HG02623 (cell line): Measurements from ENCODE around the gene FAN1.
"Not testable (repeated sequence)": the region's sequence is repeated elsewhere in the genome, so short reads cannot be mapped to it uniquely, and the experiment has no call there.

Source experiments
- ATAC-seq: cut with Tn5 transposase; IDR thresholded peaks from one replicate; pipeline ENCODE4 v1.9.1; 2021; ENCODE audit warnings: moderate library complexity; ENCODE audit not compliant: unreplicated experiment

FAN1 gene

GRCh38 chr15:30903497-30904187 lies at the start of gene FAN1:
Gene FAN1 (plus strand): TSS chr15:30903915. CDS start chr15:30904664, 749 bp downstream.
- peak; percentile 92 for ATAC-seq

DNA sequence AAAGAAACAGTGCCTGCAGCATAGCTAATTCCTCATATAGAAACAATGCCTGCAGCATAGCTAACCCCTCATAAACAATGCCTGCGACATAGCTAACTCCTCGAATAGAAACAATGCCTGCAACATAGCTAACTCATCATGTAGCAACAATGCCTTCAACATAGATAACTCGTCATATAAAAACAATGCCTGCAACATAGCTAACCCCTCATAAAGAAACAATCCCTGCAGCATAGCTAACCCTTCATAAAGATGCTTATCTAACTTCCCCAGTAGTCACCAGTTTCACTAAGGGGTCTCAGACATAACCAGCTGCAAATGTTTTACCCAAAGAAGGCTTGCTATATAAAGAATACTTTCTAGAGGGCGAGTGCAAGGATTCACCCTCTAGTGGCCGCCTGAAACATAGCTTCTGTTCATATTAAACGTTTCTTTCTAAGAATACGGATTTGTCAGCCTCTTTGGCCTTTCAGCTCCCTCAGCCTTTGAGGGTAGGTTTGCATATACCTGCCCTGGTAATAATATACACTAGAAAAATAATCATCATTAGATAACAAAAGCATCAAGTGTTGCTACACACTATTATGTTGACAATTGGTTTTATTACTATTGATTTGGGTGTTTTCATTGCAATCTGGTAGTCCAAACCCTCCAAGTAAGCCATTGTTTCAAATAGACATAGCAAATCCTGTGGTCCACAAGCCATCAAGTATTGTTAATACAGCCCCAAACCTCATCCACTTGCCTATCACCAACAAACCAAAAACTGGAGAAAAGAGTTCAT lies 44.4 kb upstream of the FAN1 start:
- ATAC-seq: no peak

DNA sequence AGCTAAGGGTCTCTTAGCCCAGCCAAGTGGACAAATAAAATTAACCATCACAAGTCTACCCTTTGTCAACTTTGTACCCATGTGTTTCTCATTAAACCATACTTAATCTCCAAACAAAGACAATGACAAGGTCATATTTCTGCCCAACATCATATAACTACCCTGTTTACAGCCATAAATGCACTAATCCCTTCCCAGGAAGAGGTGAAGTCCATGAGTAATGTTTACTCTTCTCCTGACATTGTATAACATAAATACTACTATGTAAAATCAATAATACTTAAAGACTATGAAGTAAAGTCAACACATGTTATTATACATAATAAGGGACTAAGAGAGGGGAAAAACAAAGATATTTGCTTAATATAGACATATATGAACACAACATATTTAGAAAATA lies 38.5 kb upstream of the FAN1 start:
- ATAC-seq: no peak

DNA sequence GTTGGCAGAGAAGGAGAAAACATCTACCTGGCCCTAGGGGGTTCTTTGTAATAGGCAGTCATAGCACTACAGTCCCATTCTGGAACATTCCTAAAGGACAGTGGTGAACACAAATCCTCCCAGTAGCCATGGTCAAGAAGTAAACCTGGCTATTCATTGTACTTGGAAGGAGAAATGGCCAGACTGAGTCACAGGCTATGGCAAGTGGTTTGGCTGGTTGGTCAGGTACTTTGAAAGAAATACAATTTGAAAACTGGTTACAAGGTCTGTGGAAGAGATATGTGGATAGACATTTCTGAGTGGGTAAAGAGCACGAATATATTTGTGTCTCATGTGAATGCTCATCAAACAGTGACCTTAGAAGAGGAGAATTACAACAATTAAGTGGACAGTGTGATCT lies 33.0 kb upstream of the FAN1 start:
- no peak for ATAC-seq

DNA sequence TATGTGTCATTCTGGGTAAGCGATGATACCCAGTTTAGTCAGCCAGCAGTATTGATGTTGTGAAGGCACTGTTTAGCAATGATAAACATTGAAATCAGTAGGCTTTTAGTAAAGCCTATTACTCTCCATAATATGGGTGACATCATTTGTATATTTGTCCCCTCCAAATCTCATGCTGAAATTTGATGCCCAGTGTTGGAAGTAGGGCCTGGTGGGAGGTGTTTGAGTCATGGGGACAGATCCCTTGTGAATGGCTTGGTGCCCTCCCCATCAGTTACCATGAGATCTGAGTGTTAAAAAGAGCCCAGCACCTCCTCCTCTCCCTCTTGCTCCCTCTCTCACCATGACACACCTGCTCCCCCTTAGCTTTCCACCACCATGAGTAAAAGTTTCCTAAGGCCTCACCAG lies 31.4 kb upstream of the FAN1 start:
- ATAC-seq: no peak

DNA sequence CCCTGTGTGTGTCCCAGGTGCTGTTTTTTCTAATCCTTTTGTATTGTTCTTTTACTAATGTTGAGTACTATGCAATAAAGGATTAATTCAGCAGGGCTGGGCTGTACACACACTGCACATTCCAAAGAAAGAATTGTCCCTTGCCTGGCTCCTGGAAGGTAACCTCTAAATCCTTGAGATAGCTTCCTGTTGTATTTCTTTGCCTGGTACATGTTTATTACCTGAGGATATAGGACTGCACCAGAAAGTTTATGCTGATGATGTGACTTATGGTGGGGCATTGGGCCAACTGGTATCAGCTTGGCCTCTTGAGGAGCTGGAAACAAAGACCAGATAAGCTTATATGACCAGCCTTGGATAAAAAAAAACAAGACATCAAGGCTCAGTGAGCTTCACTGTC lies 26.6 kb upstream of the FAN1 start:
- ATAC-seq: no peak

DNA sequence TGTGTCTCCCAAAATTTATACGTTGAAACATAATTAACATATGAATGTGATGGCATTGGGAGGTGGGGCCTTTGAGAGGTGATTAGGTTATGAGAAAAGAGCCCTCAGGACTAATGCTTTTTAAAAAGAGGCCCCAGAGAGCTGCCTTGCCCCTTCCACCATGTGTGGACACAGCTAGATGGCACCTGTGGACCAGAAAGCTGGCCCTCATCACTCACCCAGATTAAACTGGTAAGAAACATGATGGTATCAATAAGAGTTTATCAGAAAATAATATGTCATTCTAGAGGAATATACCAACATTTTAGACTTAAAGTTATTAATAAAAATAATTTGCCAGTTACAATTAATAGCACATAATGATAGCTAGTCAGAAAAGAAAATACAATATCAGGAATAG lies 25.2 kb upstream of the FAN1 start:
- ATAC-seq: no peak

DNA sequence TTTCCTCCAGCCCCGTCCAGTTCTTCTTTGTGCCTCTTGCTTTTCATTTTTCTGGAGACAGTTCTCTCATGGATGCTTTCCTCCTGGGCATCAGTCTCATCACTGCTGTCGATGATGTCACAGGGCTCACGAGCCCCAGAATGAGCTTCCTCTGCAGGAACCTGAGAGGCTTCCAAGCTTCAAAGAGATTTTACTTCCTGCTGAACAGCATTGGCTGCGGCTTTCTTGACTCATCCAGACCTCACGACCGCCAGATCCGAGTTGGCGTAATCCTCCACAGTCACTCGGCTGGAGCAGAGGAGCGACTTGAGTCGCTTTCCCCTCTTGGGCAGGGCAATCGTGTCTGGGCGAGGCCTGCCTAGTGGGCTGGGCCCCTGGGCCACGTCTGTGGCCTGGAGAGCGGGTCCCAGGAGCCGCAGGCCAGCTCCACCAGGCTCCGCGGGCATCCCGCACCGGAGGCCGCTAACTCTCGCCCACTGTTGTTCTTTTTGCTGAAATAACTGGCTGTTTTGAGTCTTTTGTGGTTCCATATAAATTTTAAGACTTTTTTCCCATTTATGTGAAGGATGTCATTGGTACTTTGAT lies 20.8 kb upstream of the FAN1 start:
- no peak for ATAC-seq

DNA sequence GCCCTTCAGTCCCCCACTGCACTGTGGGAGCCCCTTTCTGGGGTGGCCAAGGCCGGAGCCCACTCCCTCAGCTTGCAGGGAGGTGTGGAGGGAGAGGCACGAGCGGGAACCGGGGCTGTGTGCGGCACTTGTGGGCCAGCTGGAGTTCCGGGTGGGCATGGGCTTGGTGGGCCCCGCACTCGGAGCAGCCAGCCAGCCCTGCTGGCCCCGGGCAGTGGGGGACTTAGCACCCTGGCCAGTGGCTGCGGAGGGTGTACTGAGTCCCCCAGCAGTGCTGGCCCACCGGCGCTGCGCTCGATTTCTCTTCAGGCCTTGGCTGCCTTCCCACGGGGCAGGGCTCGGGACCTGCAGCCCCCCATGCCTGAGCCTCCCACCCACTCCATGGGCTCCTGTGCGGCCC lies 20.0 kb upstream of the FAN1 start:
- not testable (repeated sequence) for ATAC-seq

DNA sequence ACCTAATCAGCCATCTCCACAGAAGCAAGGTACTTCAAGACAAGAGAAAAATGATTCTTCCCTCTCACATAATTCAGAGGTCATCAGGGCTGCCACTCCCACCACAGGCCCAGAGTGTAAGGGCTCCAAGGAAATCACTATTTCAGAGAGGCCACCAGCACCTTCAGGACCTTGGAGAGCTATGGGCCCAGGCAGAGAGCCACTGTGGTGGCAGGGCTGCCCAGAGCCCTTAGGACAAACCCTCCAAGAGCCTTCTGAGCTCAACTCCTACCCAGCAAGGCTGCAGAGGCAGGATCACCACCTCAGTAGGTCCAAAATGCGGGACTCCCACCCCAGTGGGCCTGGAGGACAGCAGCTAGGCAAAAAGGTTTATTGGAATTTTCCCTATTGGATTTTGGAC lies 17.9 kb upstream of the FAN1 start:
- no peak for ATAC-seq

DNA sequence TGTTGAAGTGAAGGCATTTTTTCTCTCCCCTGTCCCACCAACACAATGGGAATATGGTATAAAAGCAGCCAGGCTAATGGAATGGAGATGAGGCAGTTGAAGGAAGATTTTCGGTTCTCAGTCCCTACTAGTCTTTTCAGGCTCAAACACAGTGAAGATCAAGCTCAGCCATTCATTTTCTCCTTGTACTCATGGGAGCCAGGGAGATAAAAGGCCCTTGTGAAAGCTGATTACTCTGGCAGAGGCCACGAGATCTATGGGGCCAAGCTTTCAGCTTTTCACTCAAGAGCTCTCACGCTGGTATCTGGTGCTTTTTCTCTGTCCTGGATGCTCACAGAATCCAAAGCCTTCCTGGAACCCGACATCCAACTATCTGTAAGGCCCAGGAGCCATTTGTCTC lies 14.5 kb upstream of the FAN1 start:
- ATAC-seq: no peak

GRCh38 chr15:30895461-30896210 lies 8.1 kb upstream of the FAN1 start:
- ATAC-seq: no peak

DNA sequence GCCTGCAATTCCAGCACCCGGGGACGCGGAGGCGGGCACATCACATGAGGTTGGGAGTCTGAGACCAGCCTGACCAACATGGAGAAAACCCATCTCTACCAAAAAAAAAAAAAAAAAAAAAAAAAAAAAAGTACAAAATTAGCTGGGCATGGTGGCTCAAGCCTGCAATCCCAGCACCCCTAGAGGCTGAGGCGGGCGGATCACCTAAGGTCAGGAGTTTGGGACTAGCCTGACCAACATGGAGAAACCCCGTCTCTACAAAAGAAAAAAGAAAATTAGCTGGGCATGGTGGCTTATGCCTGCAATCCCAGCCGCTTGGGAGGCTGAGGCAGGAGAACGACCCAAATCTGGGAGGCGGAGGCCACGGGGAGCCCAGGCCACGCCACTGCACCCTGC lies 7.5 kb upstream of the FAN1 start:
- ATAC-seq: no peak

- no peak for ATAC-seq
These were observed 1.8 kb upstream of the FAN1 start for GRCh38 chr15:30901889-30902288.

DNA sequence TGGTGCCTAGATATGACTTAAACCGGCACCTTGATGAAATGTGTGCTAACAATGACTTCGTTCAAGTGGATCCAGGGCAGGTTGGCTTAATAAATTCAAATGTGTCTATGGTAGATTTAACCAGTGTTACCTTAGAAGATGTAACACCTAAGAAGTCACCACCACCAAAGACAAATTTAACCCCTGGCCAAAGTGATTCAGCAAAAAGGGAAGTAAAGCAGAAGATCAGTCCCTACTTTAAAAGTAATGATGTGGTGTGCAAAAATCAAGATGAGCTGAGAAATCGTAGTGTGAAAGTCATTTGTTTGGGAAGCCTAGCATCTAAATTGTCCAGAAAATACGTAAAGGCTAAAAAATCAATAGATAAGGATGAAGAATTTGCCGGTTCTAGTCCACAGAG lies 1.1 kb downstream of the FAN1 start:
- ATAC-seq: no peak

- ATAC-seq: no peak
These were observed 2.1 kb downstream of the FAN1 start for GRCh38 chr15:30905821-30906220.

DNA sequence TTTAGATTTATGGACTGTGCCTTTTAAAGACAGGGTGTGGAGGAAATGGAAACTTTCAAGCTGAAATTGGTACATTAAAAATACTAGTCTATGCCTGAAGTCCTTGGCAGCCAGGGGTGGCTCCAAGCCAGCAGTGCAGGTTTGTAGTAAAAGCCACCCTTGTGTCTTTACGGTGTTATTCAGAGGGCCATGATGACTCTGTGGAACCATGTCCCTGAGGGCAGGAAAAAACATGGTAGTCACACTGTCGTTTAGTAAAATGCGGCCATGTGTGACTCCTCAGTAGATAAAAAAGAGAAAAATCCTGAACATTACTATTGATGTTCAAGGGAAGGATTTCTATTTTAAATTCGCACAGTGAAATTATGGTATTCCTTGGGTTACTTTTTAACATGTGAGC lies 2.7 kb downstream of the FAN1 start:
- ATAC-seq: no peak

- ATAC-seq: no peak
These were observed 10.0 kb downstream of the FAN1 start for GRCh38 chr15:30913761-30914160.

GRCh38 chr15:30917013-30917412 lies 13.3 kb downstream of the FAN1 start:
- ATAC-seq: no peak

DNA sequence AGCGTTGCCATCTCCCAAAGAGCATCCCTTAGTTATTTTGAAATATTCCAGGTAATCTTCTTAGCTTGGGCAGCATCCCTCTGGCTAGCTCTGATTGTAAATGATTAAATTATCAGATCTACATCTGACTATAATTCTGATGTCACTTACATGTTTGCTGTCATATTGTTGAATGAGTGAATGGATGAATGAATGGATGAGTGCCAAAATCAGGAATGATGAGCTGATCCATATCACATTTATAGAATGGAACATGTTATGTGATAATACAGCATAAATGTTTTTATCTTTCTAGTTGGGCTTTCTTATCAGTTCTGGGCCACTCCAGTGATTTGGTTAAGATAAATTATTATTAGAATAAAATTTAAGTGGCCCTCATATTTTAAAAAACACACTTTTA lies 14.0 kb downstream of the FAN1 start:
- ATAC-seq: no peak

DNA sequence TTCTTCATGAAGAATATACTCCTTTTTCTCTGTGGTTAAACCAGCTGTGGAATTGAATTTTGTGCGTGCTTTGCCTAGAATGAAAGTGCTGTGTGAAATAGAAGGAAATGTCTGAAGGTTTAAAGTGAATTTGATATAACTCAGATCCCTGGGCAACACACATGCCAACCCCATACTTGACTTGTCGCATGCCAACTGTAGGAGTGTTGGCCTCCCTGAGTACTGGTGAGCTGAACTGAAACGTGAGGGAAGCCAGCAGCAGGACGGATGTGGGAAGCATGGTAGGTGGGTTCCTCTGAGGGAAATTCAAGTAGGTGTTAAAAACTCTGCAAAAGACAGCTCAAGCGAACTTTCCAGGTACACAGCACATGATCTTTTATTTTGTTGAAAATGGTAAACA lies 14.7 kb downstream of the FAN1 start:
- ATAC-seq: no peak
